ENCODE measurements around the gene PTPRN2. TPM values are rescaled to one million over a fixed set of nuclear protein-coding genes. Genes with fewer than 3 reads are reported as not detected.
A peak's percentile ranks its signal among the peaks of the same experiment; 100 is the strongest.

Gene PTPRN2
- total and polyA plus RNA-seq, 2 of the 8 experiments (the other 6 are each of a cell fraction or from before 2014, with no cell fraction given): 2.6 to 4.5 TPM

GRCh38 chr7:158007697-158008257 lies 579.8 kb downstream of the PTPRN2 start:
- H4K91ac ChIP-seq (replicated peaks; ENCODE audit: insufficient read length, low read length): peak overlapping the region; percentile 98
- peak overlapping the region; percentile 98; the same call in 1 of the 2 replicates for H2BK12ac ChIP-seq (ENCODE audit: low read depth, low read length)
- H3K9me3 ChIP-seq (ENCODE audit: insufficient read depth in 2 of 2, low read depth in 1 of 2, low read length in 1 of 2): no peaks in the 10 kb centered on the region
- H4K5ac ChIP-seq (ENCODE audit: insufficient read length, low read depth, low read length): peak overlapping the region; percentile 27
- POLR2A ChIA-PET (ENCODE audit: partially characterized antibody): no interaction called here
- H2BK5ac ChIP-seq (ENCODE audit: low read depth, low read length): peak overlapping the region; percentile 96
- H2BK15ac ChIP-seq (ENCODE audit: low read length): peak overlapping the region; percentile 83
- H4K20me1 ChIP-seq (replicated peaks in 1 of 2; ENCODE audit: control insufficient read depth in 1 of 2, insufficient read depth in 2 of 2, low read length in 2 of 2): no peaks in the 10 kb centered on the region
- no peak overlapping the region for H3K56ac ChIP-seq (replicated peaks; ENCODE audit: insufficient read length, low read depth, low read length)
- H3K23me2 ChIP-seq (ENCODE audit: low read depth, low read length): peaks cover 5% of the 10 kb centered on the region; the same call in 1 of the 2 replicates
- no peak for FAIRE-seq
- 79% methylated on average over 5 of the region's 5 CpGs; no CpG with 5 or more reads in 1 of the 2 experiments for WGBS, 2 experiments (ENCODE audit: extremely low coverage in 1 of 2, insufficient coverage in 1 of 2, insufficient read length in 1 of 2, insufficient replicate concordance in 2 of 2, low coverage in 1 of 2, low lambda C conversion rate in 2 of 2, missing lambda C conversion rate in 1 of 2)
- H2BK120ac ChIP-seq (replicated peaks; ENCODE audit: low read depth, low read length): peak overlapping the region; percentile 30
- peak overlapping the region; percentile 67 for H3K14ac ChIP-seq (ENCODE audit: insufficient read length)
- TF ChIP-seq SP4 (IDR thresholded peaks at IDR 0.05; ENCODE audit: low read length) (no peak), YY1 (IDR thresholded peaks at IDR 0.05; ENCODE audit: low read depth, low read length) (no peak), SP1 (IDR thresholded peaks at IDR 0.05; ENCODE audit: low read depth, low read length) (no peak), POLR2AphosphoS5 (IDR thresholded peaks at IDR 0.05; ENCODE audit: low read depth, low read length) (no peak)
- H3K4me3 ChIP-seq (ENCODE audit: extremely low read depth in 1 of 4, insufficient read depth in 2 of 4, low read depth in 3 of 4, low read length in 4 of 4): no peak overlapping the region
- H2AK5ac ChIP-seq (ENCODE audit: low read depth, low read length): peak overlapping the region; percentile 100
- peak overlapping the region; percentile 96 for H3K4ac ChIP-seq (replicated peaks; ENCODE audit: insufficient read length, low read depth, low read length)
- peak overlapping the region; percentile 91 for H2BK20ac ChIP-seq (ENCODE audit: low read length)
- DNase-seq (ENCODE audit: low read depth in 1 of 2, low spot score in 2 of 2): no peak
- no peak overlapping the region for H3K23ac ChIP-seq (ENCODE audit: insufficient read length)
- H3K4me1 ChIP-seq (replicated peaks in 1 of 4; ENCODE audit: control insufficient read depth in 3 of 4, insufficient read depth in 4 of 4, low read length in 3 of 4): peaks cover 10 to 39% (median 23%) of the 10 kb centered on the region in 4 experiments
- H4K8ac ChIP-seq (ENCODE audit: extremely low read depth, insufficient read depth, low read length): peak overlapping the region; percentile 7; the same call in 1 of the 2 replicates
- peak overlapping the region; percentile 38; the same call in 1 of the 2 replicates for H3K18ac ChIP-seq (ENCODE audit: extremely low read depth, low read length)
- peak overlapping the region; percentile 38; the same call in 1 of the 2 replicates for H3K27ac ChIP-seq (ENCODE audit: low read depth, low read length)
- CTCF ChIA-PET (ENCODE audit: partially characterized antibody): no interaction called here
- no peaks in the 10 kb centered on the region for H3K36me3 ChIP-seq (ENCODE audit: control insufficient read depth in 2 of 4, insufficient read depth in 4 of 4, low read length in 3 of 4)
- H3K79me1 ChIP-seq (ENCODE audit: low read depth, low read length): no peaks in the 10 kb centered on the region
- no peak overlapping the region for H3K9ac ChIP-seq (replicated peaks in 1 of 4; ENCODE audit: extremely low read depth in 1 of 4, low read depth in 3 of 4, low read length in 3 of 4)
- no peaks in the 10 kb centered on the region for H3K79me2 ChIP-seq (ENCODE audit: control insufficient read depth in 1 of 2, insufficient read depth in 2 of 2, low read length in 2 of 2)
- peak overlapping the region in 1 of 2 experiments; percentile 46; a peak in 1 of 4 replicates for H3K4me2 ChIP-seq (ENCODE audit: insufficient read depth in 1 of 2, low read depth in 2 of 2, low read length in 2 of 2)
- H2AFZ ChIP-seq (ENCODE audit: low read length): no peak overlapping the region
- no peaks in the 10 kb centered on the region; a peak in 1 of 7 replicates for H3K27me3 ChIP-seq (replicated peaks in 1 of 4; ENCODE audit: control insufficient read depth in 3 of 4, extremely low read depth in 1 of 4, insufficient read depth in 3 of 4, low read length in 3 of 4)

Measured in H1 (cell line).